Skeletal muscle satellite cell (primary cell): ENCODE results near the gene SNX25.
"Not testable (repeated sequence)": the region's sequence is repeated elsewhere in the genome, so short reads cannot be mapped to it uniquely, and the experiment has no call there.

Experiments
- H3K27me3 ChIP-seq: 2 replicates; pipeline ENCODE4 v1.7.0; 2013; ENCODE audit warnings: low read length; ENCODE audit not compliant: control insufficient read depth, insufficient read depth
- H3K36me3 ChIP-seq: 2 replicates; pipeline ENCODE4 v1.7.0; 2013; ENCODE audit warnings: mild to moderate bottlenecking, control low read depth, low read length; ENCODE audit not compliant: insufficient read depth
- H3K4me1 ChIP-seq: 2 replicates; pipeline ENCODE4 v1.7.0; 2013; ENCODE audit warnings: low read length; ENCODE audit not compliant: control insufficient read depth, insufficient read depth
- H3K4me2 ChIP-seq: 2 replicates; pipeline ENCODE4 v1.7.0; 2013; ENCODE audit warnings: mild to moderate bottlenecking, low read length
- H3K4me3 ChIP-seq: 2 replicates; pipeline ENCODE4 v1.7.0; 2013; ENCODE audit warnings: low read length
- H3K9ac ChIP-seq: 2 replicates; pipeline ENCODE4 v1.7.0; 2013; ENCODE audit warnings: mild to moderate bottlenecking, low read depth, low read length, moderate library complexity
- H3K9me3 ChIP-seq: replicated peaks from 2 replicates; pipeline ENCODE4 v1.7.0; 2013; ENCODE audit warnings: mild to moderate bottlenecking, control low read depth, low read length

SNX25 gene

DNA sequence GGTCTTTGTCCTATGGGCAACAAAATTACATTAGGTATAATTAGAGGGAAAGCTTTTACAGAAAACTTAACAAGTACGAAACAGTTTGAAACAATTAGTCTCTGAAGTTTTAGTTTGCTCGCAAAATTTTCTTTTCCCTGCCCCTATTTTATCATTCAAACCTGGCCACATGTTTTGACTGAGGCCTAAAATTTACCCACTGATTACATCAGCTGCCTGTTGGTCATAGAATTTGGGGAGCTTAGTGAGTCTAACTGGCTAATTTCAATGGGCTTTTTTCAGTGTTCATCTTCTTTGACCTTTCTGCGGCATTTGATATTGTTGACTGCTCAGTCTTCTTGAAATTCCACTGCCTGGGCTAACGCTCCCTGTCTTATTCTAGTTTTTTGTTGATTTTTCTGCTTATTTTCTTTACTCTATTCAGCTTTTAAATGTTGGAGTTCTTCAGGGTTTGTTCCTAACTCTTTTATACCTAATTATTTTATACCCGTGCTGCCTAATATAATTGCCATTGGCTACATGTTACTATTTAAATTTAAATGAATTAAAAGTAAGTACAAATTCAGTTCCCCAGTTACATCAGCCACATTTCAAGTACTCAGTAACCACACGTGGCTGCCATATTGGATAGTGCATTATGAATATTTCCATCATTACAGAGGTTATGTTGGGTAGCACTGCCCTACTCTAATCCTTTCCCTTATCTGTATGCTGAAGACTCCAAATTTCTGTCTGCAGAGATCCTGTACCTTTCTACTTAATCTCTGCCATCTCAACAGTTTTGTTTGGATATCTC, 87.5 kb downstream of the SNX25 start:
- Histone ChIP-seq H3K27me3 (no peaks in the 10 kb centered on the region), H3K9ac (no peak overlapping the region), H3K4me1 (no peaks in the 10 kb centered on the region), H3K4me3 (no peak overlapping the region), H3K36me3 (peaks cover 28% of the 10 kb centered on the region), H3K9me3 (no peaks in the 10 kb centered on the region), H3K4me2 (no peak overlapping the region)

DNA sequence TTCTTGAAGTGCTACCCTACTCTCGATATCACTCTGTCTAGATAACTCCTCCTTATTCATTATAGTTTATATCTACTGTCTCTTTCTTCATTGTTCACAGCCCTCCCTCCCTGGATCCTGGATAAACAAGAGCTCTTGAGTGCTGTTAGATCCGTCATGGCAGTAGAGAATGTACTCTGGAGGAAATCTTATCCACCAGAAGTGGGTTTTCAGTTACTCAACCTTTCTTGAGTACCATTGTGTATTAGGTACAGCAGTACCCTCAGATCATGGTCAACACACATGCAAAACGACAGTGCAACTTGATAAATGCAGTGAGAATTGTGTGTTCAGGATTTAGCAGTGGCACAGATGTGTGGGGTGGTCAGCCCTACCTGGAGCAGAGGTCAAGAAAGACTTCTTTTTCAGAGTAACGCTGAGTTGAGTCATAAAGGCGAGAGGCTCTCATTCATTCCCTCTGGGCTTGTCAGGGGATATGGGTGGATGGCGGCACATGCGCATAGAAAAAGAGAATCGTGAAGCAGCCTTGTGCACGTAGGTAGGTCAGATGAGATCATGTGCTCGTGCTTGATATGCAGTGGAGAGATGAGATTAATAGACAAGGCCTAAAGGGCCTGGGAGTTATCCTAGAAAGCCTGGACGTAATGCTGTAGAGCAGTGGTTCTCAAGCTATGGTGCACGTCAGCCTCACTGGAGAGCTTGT, 89.5 kb downstream of the SNX25 start:
- no peak overlapping the region for H3K9ac ChIP-seq
- no peak overlapping the region for H3K4me2 ChIP-seq
- no peaks in the 10 kb centered on the region for H3K9me3 ChIP-seq
- no peak overlapping the region for H3K4me3 ChIP-seq
- no peaks in the 10 kb centered on the region for H3K27me3 ChIP-seq
- H3K4me1 ChIP-seq = no peaks in the 10 kb centered on the region
- H3K36me3 ChIP-seq = peaks cover 24% of the 10 kb centered on the region

DNA sequence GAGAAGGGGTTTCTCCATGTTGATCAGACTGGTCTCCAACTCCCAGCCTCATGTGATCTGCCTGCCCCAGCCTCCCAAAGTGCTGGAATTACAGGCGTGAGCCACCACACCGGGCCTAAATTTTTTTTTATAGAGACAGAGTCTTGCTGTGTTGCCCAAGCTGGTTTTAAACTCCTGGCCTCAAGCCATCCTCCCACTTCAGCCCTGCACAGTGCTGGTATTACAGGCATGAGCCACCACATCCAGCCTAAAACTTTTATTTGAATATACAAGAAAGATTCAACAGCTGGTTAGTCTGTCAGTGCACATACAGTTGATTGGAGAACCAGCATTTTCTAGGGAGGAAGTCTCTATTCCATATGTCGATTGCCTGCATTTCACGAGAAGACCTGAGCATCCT, 95.1 kb downstream of the SNX25 start:
- no peaks in the 10 kb centered on the region for H3K9me3 ChIP-seq
- no peak overlapping the region for H3K4me2 ChIP-seq
- H3K27me3 ChIP-seq = no peaks in the 10 kb centered on the region
- peak overlapping the region; percentile 71 for H3K9ac ChIP-seq
- H3K4me1 ChIP-seq = peaks cover 31% of the 10 kb centered on the region
- no peak overlapping the region for H3K4me3 ChIP-seq
- peaks cover 4% of the 10 kb centered on the region for H3K36me3 ChIP-seq

DNA sequence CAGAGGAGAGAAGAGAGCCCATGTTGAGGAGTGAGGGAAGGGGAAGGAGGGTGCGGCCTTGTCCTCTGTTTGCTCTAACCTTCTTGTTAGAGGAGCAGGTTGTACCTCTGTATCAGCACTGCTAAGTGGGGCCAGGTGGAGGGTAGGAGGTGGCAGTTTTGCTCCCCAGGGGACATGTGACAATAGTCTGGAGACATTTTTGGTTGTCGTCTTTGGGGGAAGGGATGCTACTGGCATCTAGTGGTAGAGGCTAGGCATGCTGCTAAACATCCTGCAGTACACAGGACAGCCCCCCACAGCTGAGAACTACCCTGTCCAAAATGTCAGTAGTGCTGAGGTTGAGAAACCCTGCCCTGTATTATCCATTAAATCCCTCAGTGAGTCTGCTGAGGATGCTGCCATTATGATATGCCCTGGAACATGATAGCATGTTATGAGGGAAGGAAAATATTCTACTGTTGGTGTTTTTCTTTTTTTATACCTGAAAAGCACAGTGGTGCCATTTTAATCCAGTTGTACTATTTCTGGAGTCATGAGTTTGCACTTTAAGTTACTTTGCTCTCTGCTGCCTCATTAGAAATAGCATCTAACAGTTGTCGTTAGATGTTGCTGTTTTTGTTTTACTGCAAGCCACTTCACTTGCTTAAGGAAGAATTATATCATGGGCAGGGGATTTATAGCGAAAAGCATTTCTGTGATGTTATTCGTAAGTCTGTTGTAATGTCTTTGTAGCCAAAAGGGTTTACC, 95.7 kb downstream of the SNX25 start:
- peak overlapping the region; percentile 15 for H3K4me3 ChIP-seq
- H3K36me3 ChIP-seq = peaks cover 3% of the 10 kb centered on the region
- H3K27me3 ChIP-seq = no peaks in the 10 kb centered on the region
- H3K9ac ChIP-seq = peak overlapping the region; percentile 71
- peak overlapping the region; percentile 61 for H3K4me2 ChIP-seq
- peaks cover 31% of the 10 kb centered on the region for H3K4me1 ChIP-seq
- H3K9me3 ChIP-seq = no peaks in the 10 kb centered on the region

DNA sequence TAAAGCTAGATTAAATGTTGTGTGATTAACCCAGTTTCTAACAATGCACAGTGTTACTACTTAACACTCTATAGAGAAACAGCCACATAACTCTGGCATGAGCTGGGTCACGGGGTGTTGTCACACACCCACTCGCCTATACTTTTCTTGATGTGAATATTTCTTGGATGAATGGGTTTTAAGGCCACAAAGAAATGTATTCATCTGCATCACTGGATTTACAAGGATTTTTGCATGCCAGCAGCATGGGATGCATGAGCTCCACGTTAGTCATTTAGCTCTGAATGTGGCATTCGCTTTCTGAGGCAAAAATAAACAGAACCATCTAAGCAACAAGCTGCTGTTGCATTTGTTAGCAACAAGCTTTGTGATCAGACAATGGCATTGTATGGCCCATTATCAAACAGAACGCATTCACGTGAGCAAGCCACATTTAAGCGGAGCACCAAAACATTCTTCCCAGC, 96.6 kb downstream of the SNX25 start:
- Histone ChIP-seq H3K27me3 (no peaks in the 10 kb centered on the region), H3K4me3 (peak overlapping the region; percentile 15), H3K4me2 (peak overlapping the region; percentile 61), H3K9ac (peak overlapping the region; percentile 76), H3K4me1 (peaks cover 31% of the 10 kb centered on the region), H3K36me3 (peaks cover 8% of the 10 kb centered on the region), H3K9me3 (no peaks in the 10 kb centered on the region)

DNA sequence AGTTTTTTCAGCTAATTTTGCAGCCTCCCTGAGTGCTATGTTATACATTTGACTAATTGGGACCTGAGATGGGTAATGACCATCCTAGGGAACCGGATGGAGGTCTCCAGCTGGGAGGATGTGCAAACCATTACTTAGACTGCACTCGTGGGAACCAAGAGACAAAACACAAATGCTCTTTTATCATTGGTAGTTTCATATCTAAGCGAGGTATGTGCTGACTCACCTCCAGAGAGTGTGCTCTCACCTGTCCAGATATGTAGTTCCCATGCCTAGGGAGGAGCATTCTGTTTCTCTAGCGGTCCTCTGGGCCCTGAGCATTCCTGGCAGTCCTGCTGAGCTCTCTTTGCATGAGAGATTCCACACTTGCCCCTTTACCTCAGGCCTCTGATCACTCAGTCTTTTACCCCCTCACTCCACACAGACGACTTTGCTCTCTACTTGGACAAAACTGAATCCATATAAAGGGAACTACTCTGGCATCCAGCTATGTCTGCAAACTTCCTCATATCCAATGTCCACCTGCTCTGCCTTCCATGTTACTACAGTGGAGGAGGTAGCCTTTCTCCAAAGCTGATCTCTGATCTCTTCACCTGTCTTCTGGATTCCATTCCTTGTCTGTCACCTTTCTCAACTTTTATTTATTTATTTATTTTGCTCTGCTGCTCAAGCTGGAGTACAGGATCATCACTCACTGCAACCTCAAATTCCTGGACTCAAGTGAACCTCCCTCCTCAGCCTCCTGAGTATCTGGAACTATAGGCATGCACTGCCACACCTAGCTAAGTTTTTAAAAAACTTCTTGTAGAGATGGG, 97.9 kb downstream of the SNX25 start:
- Histone ChIP-seq H3K4me1 (peaks cover 31% of the 10 kb centered on the region), H3K4me2 (no peak overlapping the region), H3K9me3 (no peaks in the 10 kb centered on the region), H3K9ac (peak overlapping the region; percentile 76), H3K36me3 (peaks cover 14% of the 10 kb centered on the region), H3K4me3 (no peak overlapping the region), H3K27me3 (no peaks in the 10 kb centered on the region)

DNA sequence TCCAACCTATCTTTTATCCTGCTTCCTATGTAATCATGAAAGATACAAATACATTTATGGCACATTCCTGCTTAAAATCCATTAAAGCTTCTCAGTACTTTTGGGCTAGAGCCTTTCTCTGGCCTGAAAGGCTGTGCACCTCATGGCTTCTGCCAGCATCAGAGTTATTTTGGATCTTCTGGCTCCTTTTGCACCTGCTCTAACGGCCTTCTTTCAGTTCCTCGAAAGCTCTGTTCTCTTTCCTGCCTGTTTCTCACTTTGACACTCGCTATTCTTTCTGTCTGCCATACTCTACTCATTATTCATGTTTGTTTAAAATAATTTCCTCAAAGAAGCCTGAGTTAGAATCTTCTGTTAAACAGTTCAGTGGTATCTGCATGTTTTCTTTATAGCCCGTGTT, 100.4 kb downstream of the SNX25 start:
- peaks cover 29% of the 10 kb centered on the region for H3K36me3 ChIP-seq
- no peaks in the 10 kb centered on the region for H3K27me3 ChIP-seq
- H3K9ac ChIP-seq = no peak overlapping the region
- no peak overlapping the region for H3K4me3 ChIP-seq
- no peak overlapping the region for H3K4me2 ChIP-seq
- peaks cover 26% of the 10 kb centered on the region for H3K4me1 ChIP-seq
- no peaks in the 10 kb centered on the region for H3K9me3 ChIP-seq

DNA sequence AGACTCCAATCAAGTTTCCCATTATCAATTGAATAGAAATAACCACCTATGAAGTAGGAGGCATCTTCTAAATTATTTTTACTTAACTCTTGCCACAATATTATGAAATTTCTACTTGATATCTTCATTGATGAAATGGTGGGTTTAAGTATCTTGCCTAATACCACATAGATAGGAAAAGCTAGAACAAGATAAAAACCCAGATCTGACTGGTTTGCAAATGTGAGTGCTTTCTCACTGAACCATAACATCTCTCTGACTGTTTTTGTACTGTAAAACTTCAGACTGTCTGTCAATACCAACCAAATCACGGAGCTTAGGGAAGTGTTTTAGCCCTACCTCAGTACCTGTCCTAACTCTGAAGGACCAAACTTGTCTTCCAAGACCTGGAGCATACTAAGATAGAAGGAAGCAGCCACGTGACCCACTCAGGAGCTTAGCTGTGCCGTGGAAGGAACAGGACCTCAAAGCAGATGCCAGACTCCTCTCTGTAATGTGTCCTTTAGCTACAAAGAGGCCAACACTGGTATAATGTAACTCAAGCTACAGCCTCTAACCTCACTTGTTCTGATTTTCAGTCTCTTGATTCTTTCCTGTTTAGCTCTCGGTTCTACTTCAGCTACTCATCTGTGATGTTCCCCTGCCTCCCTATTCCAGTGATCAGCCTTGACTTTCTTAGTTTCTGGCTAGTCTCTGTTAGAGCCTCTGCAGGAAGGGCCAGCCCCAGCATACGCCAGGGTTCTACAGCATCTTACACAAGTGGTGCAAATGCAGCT, 101.9 kb downstream of the SNX25 start:
- H3K4me1 ChIP-seq = peaks cover 13% of the 10 kb centered on the region
- H3K4me3 ChIP-seq = no peak overlapping the region
- H3K9me3 ChIP-seq = no peaks in the 10 kb centered on the region
- H3K4me2 ChIP-seq = no peak overlapping the region
- H3K9ac ChIP-seq = no peak overlapping the region
- H3K36me3 ChIP-seq = peaks cover 38% of the 10 kb centered on the region
- H3K27me3 ChIP-seq = no peaks in the 10 kb centered on the region

DNA sequence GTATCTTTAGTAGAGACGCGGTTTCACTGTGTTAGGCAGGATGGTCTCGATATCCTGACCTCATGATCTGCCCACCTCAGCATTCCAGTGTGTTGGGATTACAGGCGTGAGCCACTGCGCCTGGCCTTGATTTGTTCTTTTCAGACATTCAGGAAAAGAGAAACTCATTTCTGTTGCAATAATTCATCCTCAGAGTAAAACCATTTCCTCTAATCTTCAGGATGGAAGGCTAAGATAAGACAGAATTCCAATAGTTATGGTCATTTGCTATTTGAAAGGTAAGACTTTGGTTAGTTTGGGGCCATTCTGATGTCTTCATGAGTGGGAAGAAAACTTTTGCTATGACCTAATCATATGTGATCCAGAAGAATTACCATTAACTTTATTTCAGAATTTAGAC, 103.3 kb downstream of the SNX25 start:
- Histone ChIP-seq H3K27me3 (no peaks in the 10 kb centered on the region), H3K9me3 (no peaks in the 10 kb centered on the region), H3K4me3 (no peak overlapping the region), H3K36me3 (peaks cover 44% of the 10 kb centered on the region), H3K4me2 (no peak overlapping the region), H3K4me1 (no peaks in the 10 kb centered on the region), H3K9ac (no peak overlapping the region)

DNA sequence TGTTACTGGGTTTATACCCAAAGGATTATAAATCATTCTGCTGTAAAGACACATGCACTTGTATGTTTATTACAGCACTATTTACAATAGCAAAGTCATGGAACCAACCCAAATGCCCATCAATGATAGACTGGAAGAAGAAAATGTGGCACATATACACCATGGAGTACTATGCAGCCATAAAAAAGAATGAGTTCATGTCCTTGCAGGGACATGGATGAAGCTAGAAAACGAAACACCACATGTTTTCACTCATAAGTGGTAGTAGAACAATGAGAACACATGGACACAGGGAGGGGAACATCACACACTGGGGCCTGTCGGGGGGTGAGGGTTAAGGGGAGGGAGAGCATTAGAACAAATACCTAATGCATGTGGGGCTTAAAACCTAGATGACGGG, 108.1 kb downstream of the SNX25 start:
- not testable (repeated sequence) for H3K27me3 ChIP-seq, H3K9ac ChIP-seq, H3K4me3 ChIP-seq, H3K4me1 ChIP-seq, H3K4me2 ChIP-seq, H3K9me3 ChIP-seq
- H3K36me3 ChIP-seq = peaks cover 33% of the 10 kb centered on the region
